Activated CD4-positive, alpha-beta T cell treated with anti-CD3 and anti-CD28 coated beads for 48 hours (primary cell): ENCODE data around the gene ZAR1L.
A peak's percentile ranks its signal among the peaks of the same experiment; 100 is the strongest.
"Not testable (repeated sequence)": the region's sequence is repeated elsewhere in the genome, so short reads cannot be mapped to it uniquely, and the experiment has no call there.

Experiments
- DNase-seq: peaks from one replicate; pipeline ENCODE4 v3.0.0-alpha.2; 2020

ZAR1L gene, protein sequence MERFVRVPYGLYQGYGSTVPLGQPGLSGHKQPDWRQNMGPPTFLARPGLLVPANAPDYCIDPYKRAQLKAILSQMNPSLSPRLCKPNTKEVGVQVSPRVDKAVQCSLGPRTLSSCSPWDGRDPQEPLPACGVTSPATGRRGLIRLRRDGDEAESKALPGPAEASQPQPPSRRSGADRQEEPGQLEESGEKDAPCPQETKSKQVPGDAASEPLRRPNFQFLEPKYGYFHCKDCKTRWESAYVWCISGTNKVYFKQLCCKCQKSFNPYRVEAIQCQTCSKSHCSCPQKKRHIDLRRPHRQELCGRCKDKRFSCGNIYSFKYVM

GRCh38 chr13:32315238-32316027 lies at the start of gene ZAR1L, which contains the start of gene BRCA2:
Gene ZAR1L, minus strand, starts transcription at chr13:32315363. Its CDS starts 3,438 bp downstream, at chr13:32311925.
Gene BRCA2, plus strand, starts transcription at chr13:32315508. Its CDS starts 953 bp downstream, at chr13:32316461.
- peak; percentile 92 for DNase-seq

GRCh38 chr13:32362574-32362973 lies 47.4 kb upstream of the ZAR1L start:
- no peak for DNase-seq

DNA sequence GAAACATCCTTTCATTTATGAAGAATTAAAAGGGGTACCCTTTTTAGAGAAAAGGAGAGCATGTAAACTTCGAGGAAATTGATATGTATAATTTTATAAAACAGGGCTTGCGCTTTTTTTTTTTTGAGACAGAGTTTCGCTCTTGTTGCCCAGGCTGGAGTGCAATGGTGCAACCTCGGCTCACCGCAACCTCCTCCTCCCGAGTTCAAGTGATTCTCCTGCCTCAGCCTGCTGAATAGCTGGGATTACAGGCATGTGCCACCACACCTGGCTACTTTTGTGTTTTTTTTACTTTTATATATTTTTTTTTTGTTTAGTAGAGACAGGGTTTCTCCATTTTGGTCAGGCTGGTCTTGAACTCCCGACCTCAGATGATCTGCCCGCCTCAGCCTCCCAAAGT lies 40.8 kb upstream of the ZAR1L start:
- not testable (repeated sequence) for DNase-seq

- DNase-seq, result no peak
Measured at GRCh38 chr13:32354040-32354439, 38.9 kb upstream of the ZAR1L start.

- DNase-seq, result not testable (repeated sequence)
Measured at GRCh38 chr13:32350839-32351441, 35.8 kb upstream of the ZAR1L start.

- no peak for DNase-seq
Measured at GRCh38 chr13:32347651-32348050, 32.5 kb upstream of the ZAR1L start.

DNA sequence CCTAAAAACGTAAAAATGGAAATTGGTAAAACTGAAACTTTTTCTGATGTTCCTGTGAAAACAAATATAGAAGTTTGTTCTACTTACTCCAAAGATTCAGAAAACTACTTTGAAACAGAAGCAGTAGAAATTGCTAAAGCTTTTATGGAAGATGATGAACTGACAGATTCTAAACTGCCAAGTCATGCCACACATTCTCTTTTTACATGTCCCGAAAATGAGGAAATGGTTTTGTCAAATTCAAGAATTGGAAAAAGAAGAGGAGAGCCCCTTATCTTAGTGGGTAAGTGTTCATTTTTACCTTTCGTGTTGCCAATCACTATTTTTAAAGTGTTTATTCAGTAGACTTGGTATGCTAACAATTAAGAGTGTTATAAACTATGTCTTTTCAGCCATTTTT lies 25.8 kb upstream of the ZAR1L start:
- no peak for DNase-seq

GRCh38 chr13:32334671-32335070 lies 19.5 kb upstream of the ZAR1L start:
- no peak for DNase-seq

GRCh38 chr13:32330441-32330840 lies 15.3 kb upstream of the ZAR1L start:
- no peak for DNase-seq

- DNase-seq, result no peak
Measured at GRCh38 chr13:32323912-32324311, 8.7 kb upstream of the ZAR1L start.

- DNase-seq, result no peak
Measured at GRCh38 chr13:32320528-32320927, 5.4 kb upstream of the ZAR1L start.

- no peak for DNase-seq
Measured at GRCh38 chr13:32317716-32318465, 2.7 kb upstream of the ZAR1L start.

DNA sequence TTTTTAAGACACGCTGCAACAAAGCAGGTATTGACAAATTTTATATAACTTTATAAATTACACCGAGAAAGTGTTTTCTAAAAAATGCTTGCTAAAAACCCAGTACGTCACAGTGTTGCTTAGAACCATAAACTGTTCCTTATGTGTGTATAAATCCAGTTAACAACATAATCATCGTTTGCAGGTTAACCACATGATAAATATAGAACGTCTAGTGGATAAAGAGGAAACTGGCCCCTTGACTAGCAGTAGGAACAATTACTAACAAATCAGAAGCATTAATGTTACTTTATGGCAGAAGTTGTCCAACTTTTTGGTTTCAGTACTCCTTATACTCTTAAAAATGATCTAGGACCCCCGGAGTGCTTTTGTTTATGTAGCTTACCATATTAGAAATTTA lies 1.3 kb upstream of the ZAR1L start:
- no peak for DNase-seq

GRCh38 chr13:32316028-32316339 lies 821 bp upstream of the ZAR1L start:
- no peak for DNase-seq

DNA sequence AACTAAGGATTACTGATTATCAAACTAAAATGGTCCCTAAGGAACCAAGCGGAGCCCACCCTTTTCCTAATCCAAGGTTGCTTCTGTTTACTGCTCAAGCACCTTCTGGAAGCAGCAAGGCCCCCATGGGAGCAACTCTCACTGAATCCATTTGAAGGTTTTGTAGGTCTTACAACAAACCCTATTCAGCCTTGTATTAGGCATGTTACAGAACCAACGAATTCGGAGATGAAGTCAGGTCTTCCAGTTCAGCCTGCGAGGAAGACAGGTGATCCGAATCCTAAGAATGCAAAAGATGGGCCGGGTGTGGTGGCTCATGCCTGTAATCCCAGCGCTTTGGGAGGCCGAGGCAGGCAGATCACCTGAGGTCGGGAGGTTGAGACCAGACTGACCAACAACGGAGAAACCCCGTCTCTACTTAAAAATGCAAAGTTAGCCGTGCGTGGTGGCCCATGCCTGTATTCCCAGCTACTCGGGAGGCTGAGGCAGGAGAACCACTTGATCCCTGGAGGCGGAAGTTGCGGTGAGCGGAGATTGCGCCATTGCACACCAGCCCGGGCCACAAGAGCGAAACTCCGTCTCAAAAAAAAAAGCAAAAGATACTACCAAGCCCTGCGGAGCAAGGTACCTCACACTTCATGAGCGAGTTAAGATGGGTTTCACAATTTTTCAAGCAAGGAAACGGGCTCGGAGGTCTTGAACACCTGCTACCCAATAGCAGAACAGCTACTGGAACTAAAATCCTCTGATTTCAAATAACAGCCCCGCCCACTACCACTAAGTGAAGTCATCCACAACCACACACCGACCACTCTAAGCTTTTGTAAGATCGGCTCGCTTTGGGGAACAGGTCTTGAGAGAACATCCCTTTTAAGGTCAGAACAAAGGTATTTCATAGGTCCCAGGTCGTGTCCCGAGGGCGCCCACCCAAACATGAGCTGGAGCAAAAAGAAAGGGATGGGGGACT lies 609 bp downstream of the ZAR1L start:
- DNase-seq, result peak; percentile 69

GRCh38 chr13:32311188-32311897 lies 3.8 kb downstream of the ZAR1L start:
- DNase-seq, result no peak

DNA sequence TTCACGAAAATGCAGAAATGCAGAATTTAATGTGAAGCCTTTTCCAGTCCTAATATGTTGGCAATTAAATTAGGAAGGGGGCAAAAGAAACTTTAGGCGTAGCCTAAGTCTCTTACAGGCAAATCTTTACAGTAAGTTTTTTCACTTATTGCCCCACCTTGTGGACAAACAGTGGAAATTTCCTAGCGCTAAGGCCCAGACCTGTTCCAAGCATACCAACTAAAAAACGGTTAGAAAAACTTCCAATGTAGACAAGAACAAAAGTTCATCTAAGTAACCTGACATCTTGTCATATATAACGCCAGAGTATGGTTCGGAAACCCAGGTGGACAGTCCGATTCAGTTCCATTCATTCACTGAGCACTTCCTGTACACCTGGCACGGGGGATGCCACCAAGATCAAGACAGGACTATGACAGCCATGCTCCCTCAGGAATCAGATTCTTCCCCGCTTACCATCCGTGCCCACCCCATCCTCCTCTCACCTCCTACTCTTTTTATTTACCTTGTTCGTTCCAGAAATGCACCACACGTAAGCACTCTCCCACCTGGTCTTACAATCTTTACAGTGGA lies 4.9 kb downstream of the ZAR1L start:
- peak; percentile 12 for DNase-seq

- no peak for DNase-seq
Measured at GRCh38 chr13:32309312-32310133, 5.6 kb downstream of the ZAR1L start.

DNA sequence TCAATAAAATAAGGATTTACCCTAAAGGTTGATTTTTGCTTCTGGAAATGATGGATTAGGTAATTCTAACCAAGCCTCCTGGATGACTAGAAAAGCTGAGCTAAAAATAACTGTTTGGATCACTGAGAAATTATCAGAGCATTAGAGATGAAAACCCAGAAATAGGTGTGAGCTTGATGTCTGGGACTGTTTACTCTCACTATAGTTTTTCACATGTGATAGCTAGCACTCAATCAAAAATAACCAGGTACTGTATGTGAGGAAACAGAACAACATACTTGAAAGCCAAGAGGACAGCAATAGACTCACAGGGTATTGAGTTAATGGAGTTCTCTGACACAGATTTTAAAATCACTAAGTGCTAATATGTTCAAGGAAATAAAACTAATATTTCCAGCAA lies 9.5 kb downstream of the ZAR1L start:
- DNase-seq, result no peak

- no peak for DNase-seq
Measured at GRCh38 chr13:32302461-32302860, 12.7 kb downstream of the ZAR1L start.
